Measurements from ENCODE around the gene MAP4K5. TPM values are rescaled to one million over a fixed set of nuclear protein-coding genes. Genes with fewer than 3 reads are reported as not detected.

Gene MAP4K5
- total and polyA plus RNA-seq, 2 of the 4 experiments (the other 2 are of a cell fraction), result 33.1 to 46.1 TPM

GRCh38 chr14:50475460-50475859, 56.9 kb downstream of the MAP4K5 start:
- peaks cover 6 to 21% of the 10 kb centered on the region in 2 experiments; a peak in 3 of 4 replicates for H3K79me1 ChIP-seq (ENCODE audit: low read depth in 1 of 2, low read length in 2 of 2)
- no peaks in the 10 kb centered on the region for H3K9me1 ChIP-seq (ENCODE audit: insufficient read depth, low read length)
- peak; percentile 54 for DNase-seq
- peaks cover 24% of the 10 kb centered on the region for H3K9me3 ChIP-seq (ENCODE audit: control insufficient read depth, insufficient read depth, low read length)
- intact Hi-C loops (cut with micrococcal nuclease), result no loop called here
- H3K4ac ChIP-seq (ENCODE audit: low read depth, low read length), result no peak overlapping the region
- no peak overlapping the region for H3K4me2 ChIP-seq (ENCODE audit: low read depth, low read length)
- in situ Hi-C loops (cut with MboI; ENCODE audit: low sequenced_read_pairs), result no loop called here
- POLR2A ChIA-PET (ENCODE audit: unreplicated experiment), result no interaction called here
- H4K5ac ChIP-seq (ENCODE audit: low read depth, low read length), result no peak overlapping the region
- H2BK120ac ChIP-seq (ENCODE audit: low read depth, low read length), result no peak overlapping the region
- H3K4me3 ChIP-seq (ENCODE audit: insufficient read depth, low read depth, low read length), result no peak overlapping the region
- no peak overlapping the region for H2AK9ac ChIP-seq (replicated peaks; ENCODE audit: low read depth, low read length, poor library complexity)
- no peak overlapping the region for H2AFZ ChIP-seq (replicated peaks; ENCODE audit: low read length, poor library complexity)
- H3K9ac ChIP-seq (ENCODE audit: low read depth, low read length), result no peak overlapping the region
- no peaks in the 10 kb centered on the region for H3K27me3 ChIP-seq (ENCODE audit: control insufficient read depth, insufficient read depth, low read length)
- H3K56ac ChIP-seq (ENCODE audit: extremely low read depth, insufficient read depth, low read length), result no peak overlapping the region
- peaks cover 38% of the 10 kb centered on the region for H3K36me3 ChIP-seq (ENCODE audit: control insufficient read depth, insufficient read depth, low read length)
- no peak overlapping the region for H3K23ac ChIP-seq (ENCODE audit: low read depth, low read length)
- no peak overlapping the region for H2BK15ac ChIP-seq (ENCODE audit: low read depth, low read length)
- no peak for TF ChIP-seq MXI1 (IDR thresholded peaks at IDR 0.05; ENCODE audit: borderline replicate concordance, low read depth, low read length)
- TF ChIP-seq MAFK (IDR thresholded peaks at IDR 0.05; ENCODE audit: low read depth, low read length), result no peak
- TF ChIP-seq CHD1 (IDR thresholded peaks at IDR 0.05; ENCODE audit: low read depth, low read length), result no peak
- no peak for TF ChIP-seq BHLHE40 (IDR thresholded peaks at IDR 0.05; ENCODE audit: low read depth, low read length)
- TF ChIP-seq RAD21 (IDR thresholded peaks at IDR 0.05; ENCODE audit: low read length), result no peak
- no peak for TF ChIP-seq POLR2A (IDR thresholded peaks at IDR 0.05; ENCODE audit: low read depth, low read length)
- TF ChIP-seq ELK1 (IDR thresholded peaks at IDR 0.05; ENCODE audit: borderline replicate concordance, low read depth, low read length), result no peak
- TF ChIP-seq RFX5 (IDR thresholded peaks at IDR 0.05; ENCODE audit: low read depth, low read length), result no peak
- TF ChIP-seq MAZ (IDR thresholded peaks at IDR 0.05; ENCODE audit: borderline replicate concordance, low read depth, low read length), result no peak
- TF ChIP-seq USF2 (IDR thresholded peaks at IDR 0.05; ENCODE audit: low read depth, low read length), result no peak
- no peak for TF ChIP-seq FOS (IDR thresholded peaks at IDR 0.05; ENCODE audit: low read depth, low read length)
- TF ChIP-seq SMC3 (IDR thresholded peaks at IDR 0.05; ENCODE audit: low read depth, low read length), result no peak
- TF ChIP-seq CTCF (conservative IDR thresholded peaks at IDR 0.05; ENCODE audit: low read depth, low read length), result no peak
- TF ChIP-seq RCOR1 (IDR thresholded peaks at IDR 0.05; ENCODE audit: insufficient replicate concordance, low read length), result no peak
- TF ChIP-seq CEBPB (IDR thresholded peaks at IDR 0.05; ENCODE audit: low read depth, low read length), result no peak
- BruUV-seq (replicated peaks), result no TSS peak
- H4K8ac ChIP-seq (ENCODE audit: low read depth in 2 of 2, low read length in 2 of 2), result no peak overlapping the region
- H2BK20ac ChIP-seq (ENCODE audit: low read depth, low read length), result no peak overlapping the region
- H4K20me1 ChIP-seq (ENCODE audit: insufficient read depth, low read length), result no peaks in the 10 kb centered on the region
- CTCF ChIA-PET, result no interaction called here
- WGBS, 2 experiments (ENCODE audit: extremely low coverage in 2 of 2, insufficient read length in 1 of 2), result no CpG with 5 or more reads among the region's 1 CpG
- H4K91ac ChIP-seq (ENCODE audit: insufficient read depth, low read depth, low read length), result no peak overlapping the region
- no peak overlapping the region for H2AK5ac ChIP-seq (ENCODE audit: low read depth, low read length)
- no peak overlapping the region for H3K14ac ChIP-seq (replicated peaks; ENCODE audit: low read depth, low read length)
- no peaks in the 10 kb centered on the region for H3K4me1 ChIP-seq (ENCODE audit: control insufficient read depth, insufficient read depth, low read length)
- no peak overlapping the region for H2BK5ac ChIP-seq (ENCODE audit: low read depth, low read length, poor library complexity, severe bottlenecking)
- dilution Hi-C loops (cut with HindIII; ENCODE audit: low sequenced_read_pairs, unreplicated experiment), result no loop called here
- no peak overlapping the region for H3K18ac ChIP-seq (ENCODE audit: low read depth, low read length)
- no peak overlapping the region for H3K27ac ChIP-seq (ENCODE audit: insufficient read depth, low read length)
- ATAC-seq (ENCODE audit: low read depth), result no peak

Measured in IMR-90 (cell line).